Stimulated activated CD4-positive, alpha-beta T cell treated with anti-CD3 and anti-CD28 coated beads, Interleukin-4, amount 100 ng/mL, for 24 hours (primary cell): ENCODE data around the gene TMPRSS5.
"Not testable (repeated sequence)": the region's sequence is repeated elsewhere in the genome, so short reads cannot be mapped to it uniquely, and the experiment has no call there.

ENCODE experiments used
- DNase-seq: peaks from one replicate; pipeline ENCODE4 v3.0.0-alpha.2; 2020

The TMPRSS5 gene

GRCh38 chr11:113705871-113706655, at the start of gene TMPRSS5:
Gene TMPRSS5, minus strand, starts transcription at chr11:113706308. Its CDS starts 84 bp downstream, at chr11:113706224.
- DNase-seq: no peak

GRCh38 chr11:113752932-113753331, 46.8 kb upstream of the TMPRSS5 start:
- no peak for DNase-seq

DNA sequence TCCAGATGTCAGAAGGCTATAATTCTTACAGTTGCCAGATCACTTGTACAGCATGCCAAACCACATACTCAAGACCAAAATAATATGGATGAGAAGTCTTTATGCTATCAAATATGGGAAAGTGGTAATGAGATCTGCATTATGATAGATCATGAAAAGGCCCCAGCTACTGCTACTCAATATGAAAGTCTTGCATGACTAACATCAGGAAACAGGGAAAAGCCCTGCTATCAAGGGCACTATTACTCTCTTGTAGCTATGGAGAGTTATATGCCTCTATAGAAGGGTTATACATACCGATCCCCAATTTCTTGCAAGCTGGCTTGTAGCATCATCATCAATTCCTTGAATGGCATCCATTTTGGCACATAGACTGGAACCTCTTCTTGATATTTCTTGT, 30.2 kb upstream of the TMPRSS5 start:
- DNase-seq: no peak

DNA sequence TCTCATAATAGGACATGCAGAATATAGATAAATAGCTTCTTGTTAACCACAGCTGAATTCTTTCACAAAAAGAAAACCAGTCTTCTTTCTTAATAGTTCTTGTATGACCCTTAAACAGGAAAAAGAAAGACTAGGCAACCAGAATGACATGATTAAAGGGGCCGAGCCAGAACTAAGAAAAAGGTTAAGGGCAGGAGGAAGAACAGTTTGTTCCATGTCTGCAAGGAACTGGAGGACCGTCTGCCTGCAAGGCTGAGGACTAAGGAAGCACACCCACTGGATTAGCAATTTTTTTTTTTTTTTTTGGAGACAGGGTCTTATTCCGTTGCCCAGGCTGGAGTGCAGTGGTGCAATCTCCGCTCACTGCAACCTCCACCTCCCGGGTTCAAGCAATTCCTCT, 26.0 kb upstream of the TMPRSS5 start:
- DNase-seq: no peak

GRCh38 chr11:113730887-113731726, 25.0 kb upstream of the TMPRSS5 start:
- no peak for DNase-seq

GRCh38 chr11:113729456-113729855, 23.3 kb upstream of the TMPRSS5 start:
- no peak for DNase-seq

- DNase-seq: no peak
Observed at GRCh38 chr11:113728814-113729213, 22.7 kb upstream of the TMPRSS5 start.

- no peak for DNase-seq
Observed at GRCh38 chr11:113725913-113726312, 19.8 kb upstream of the TMPRSS5 start.

DNA sequence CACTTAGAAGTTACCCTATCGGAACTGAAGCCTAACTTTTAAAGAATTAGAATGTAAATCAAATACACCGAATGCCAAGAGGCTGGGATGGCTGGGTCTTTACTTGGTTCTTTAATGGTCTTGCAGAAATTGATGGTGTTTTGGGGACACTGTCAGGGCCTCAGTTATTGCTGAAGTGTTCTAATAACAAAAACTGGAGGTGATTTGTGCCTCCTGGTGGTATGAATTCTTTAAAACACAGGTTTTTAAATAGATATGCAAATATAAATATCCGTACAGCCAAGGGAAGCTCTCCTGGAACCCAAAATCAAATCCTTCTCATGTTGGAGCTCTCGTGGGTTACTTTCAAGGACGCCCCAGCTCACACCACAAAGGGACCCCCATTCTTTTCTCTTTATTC, 19.3 kb upstream of the TMPRSS5 start:
- DNase-seq: no peak

GRCh38 chr11:113724778-113725177, 18.7 kb upstream of the TMPRSS5 start:
- no peak for DNase-seq

DNA sequence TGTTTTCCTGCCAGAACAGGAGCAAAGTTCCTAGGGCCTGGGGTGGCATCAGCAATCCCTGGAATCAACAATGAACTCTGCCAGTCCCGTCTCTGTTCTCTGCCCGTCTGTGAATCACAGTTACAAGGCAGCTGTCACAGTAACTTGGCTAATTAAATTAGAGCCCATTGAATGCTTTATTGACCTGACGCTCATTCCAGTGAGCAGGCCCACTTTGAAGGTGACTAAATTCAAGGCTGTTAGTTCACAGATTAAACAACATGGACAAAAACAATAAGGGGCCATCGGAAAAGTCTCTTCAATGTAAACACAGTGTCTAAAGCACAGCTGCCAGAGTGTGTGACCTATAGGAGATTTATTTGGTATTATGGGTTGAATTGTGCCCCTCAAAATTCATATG, 17.7 kb upstream of the TMPRSS5 start:
- DNase-seq: no peak

- no peak for DNase-seq
Observed at GRCh38 chr11:113722934-113723333, 16.8 kb upstream of the TMPRSS5 start.

DNA sequence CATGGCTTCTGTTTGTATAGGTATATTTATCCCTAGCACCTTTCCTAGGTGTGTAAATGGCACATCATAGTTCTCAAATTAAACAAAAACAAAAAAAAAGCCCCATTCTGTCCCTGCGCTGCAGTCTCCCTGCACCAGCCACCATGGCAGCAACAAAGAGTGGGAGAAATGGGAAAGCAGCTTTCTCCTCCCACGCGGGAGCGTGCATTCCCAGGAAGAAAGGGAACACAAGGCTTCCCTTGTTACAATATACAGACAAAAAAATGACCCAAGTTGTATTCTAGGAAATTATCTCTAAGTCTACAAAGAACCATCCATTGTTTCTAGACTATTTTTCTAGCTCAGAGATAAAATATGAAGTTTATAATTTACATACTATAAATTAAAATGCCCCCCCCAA, 16.1 kb upstream of the TMPRSS5 start:
- no peak for DNase-seq

DNA sequence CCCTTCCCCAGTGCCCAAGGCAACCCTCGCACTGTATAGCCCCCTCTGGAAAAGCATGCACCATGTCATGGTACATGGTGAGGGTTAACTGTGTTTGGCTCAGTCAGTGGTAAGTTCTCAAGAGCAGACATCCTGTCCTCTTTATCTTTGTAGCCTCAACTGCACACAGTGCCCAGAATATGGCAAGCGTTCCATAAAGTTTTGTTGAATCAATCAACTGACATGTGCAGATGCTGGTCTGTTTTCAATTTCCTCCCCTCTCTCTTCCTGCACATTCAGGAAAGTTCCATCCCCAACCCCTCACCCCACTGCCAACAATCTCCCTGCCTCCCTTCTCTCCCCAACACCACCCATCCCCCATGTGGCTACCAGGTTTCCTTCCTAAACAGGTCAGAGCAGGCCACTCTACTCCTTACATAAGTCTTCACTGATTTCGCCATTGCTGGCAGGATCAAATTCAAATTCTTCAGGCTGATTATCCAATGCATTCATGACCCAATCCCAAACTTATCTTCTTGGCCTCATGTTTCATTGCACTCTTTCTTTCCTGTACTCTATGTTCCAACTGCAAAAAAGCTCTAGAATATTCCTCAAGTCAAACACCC, 15.5 kb upstream of the TMPRSS5 start:
- DNase-seq: no peak

- DNase-seq: not testable (repeated sequence)
Observed at GRCh38 chr11:113720478-113720877, 14.4 kb upstream of the TMPRSS5 start.

DNA sequence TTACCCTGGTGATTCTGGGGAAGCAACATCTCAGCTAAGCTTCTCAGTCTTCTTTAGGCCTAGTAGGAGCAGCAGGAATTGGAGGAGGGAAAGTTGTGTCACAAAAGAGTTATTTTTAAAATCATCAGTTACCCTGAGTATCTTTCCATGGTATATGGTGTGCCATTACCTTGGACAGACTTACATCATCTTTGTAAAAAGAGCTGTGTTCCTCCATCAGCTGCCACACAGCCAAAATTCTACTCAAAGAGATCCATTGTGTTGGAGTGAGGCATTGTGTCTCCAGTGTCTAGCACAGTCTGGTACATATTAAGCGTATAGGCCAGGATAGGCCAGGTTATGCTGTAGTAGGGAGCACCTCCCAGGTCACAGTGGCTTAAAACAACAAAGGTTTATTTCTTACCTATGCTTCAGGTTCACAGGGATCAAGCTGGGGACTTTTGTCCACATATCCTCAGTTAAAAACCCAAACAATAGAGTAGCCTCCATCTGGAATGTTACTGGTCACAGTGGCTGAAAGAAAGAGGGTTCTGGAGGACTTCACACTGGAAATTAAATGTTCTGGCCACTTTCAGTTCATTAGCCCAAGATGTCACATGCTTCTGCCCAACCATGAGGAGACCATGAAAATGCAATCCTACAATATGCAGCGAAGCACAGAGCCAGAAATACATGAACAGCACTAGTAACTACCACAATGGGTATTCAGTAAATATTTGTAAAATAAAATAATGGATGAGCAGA, 9.9 kb upstream of the TMPRSS5 start:
- no peak for DNase-seq

GRCh38 chr11:113715273-113715672, 9.2 kb upstream of the TMPRSS5 start:
- DNase-seq: no peak

GRCh38 chr11:113710989-113711388, 4.9 kb upstream of the TMPRSS5 start:
- no peak for DNase-seq

GRCh38 chr11:113703551-113703950, 2.6 kb downstream of the TMPRSS5 start:
- DNase-seq: not testable (repeated sequence)

GRCh38 chr11:113701491-113701890, 4.6 kb downstream of the TMPRSS5 start:
- DNase-seq: no peak

DNA sequence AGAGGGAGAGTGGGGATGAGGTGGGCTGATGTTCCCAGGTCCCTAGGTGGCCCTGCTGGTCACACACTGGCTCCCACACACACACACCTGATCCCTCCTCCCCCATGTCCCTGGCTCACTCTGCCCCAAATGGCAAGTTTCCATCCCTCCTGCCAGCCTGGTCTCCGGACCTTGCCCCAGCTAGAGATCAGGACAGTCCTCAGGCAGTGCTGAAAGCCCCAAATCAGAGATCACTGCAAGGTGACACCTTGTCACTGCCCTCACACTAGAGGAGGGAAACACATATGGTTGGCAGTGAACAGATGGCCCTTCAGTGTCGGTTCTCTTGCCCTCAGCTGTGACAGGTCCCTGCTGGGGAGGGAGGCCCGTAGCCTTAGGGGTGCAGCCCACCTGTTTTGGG, 7.6 kb downstream of the TMPRSS5 start:
- DNase-seq: no peak

DNA sequence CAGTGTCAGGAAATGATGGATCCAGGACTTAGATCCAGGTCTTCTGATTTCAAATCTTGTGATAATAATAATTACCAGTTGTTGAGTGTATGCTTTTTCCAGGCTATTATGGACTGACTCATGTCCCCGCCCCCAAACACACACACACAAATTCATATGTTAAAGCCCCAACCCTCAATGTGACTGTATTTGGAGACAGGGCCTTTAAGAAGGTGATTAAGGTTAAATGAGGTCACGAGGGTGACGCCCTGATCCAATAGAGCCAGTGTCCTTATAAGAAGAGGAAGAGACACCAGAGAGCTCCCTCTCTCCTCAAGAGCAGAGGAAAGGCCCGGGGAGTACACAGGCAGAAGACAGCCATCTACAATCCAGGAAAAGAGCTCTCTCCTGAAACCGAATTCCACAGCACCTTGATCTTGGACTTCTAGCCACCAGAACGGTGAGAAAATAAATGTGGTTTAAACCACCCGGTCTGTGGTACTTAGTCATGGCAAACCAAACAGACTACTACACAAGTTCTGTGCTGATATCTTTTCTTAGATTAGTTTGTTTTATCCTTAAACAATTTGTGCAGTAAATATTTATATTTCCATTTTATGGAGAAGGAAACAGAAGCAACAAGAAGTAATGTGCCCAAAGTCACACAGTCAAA, 8.2 kb downstream of the TMPRSS5 start:
- DNase-seq: no peak
